Activated naive CD4-positive, alpha-beta T cell treated with Interleukin-2 at 50 U/mL for 16 hours (primary cell): ENCODE data around the gene NCKIPSD.

Source experiments
- DNase-seq: peaks from one replicate; pipeline ENCODE4 v3.0.0-alpha.2; 2020

NCKIPSD gene

GRCh38 chr3:48678056-48678455 is 7.7 kb downstream of the NCKIPSD start:
- no peak for DNase-seq

- no peak for DNase-seq
Measured at GRCh38 chr3:48674505-48674904, 11.2 kb downstream of the NCKIPSD start.

GRCh38 chr3:48672522-48672921 is 13.2 kb downstream of the NCKIPSD start:
- DNase-seq = no peak

DNA sequence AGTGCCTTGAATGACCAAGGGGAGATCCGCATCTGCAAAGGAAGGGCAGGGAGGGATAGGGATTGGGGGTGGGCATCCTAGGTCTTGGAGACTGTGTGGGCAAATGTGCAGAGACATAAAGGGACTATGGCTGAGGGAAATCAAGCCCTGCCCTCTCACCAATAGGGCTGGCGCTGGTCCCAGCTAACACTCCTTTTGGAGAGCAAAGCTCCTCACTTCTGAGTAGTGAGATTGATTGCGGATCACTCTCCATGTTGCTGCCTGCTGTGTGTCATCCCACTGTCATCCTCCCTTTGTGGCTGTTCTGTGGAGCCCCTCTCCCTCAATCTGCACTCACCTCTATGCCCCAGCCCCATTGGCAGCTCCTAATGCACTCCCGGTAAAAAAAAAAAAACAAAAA is 20.8 kb downstream of the NCKIPSD start:
- no peak for DNase-seq

- DNase-seq = no peak
Measured at GRCh38 chr3:48664313-48664644, 21.4 kb downstream of the NCKIPSD start.

DNA sequence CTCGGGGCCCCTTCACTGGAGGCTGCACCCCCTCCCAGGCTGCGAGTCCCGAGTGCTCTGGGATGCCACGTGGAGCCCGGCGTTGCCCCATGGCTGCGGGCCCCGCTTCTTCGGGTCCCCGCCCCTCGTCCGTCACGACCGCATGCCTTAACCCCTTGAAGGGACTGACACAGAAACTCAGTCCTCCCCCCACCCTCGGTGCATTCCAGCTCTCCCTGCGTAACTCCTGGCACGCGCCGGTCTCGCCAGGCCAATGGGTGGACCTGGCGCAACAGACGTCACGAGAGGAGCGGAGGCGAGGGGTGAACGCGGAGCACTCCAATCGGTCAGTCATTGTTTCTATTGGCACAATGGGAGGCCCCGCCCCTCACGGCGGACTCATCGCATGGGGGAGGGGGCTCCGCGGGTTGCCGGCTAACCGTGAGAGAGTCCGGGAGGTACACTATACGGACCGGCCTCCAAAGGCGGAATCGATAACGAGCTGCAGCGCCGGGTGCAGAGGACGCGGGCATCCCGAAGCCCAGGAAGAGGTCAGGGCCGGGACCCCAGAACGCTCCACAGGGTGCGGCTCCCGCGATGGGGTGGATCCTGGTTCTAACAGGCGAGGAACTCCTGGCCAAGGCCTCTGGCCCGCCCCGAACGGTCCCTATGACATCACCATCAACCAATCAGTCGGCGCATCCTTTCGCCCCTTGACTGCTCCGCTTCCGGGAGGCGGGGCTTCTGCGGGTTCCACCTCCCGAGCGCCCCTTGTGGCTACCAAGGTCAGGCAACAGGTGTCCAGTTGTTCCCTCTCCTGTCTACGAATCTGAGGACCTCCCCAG is 22.0 kb downstream of the NCKIPSD start:
- DNase-seq = peak; percentile 91

- peak; percentile 75 for DNase-seq
Measured at GRCh38 chr3:48662753-48663488, 22.8 kb downstream of the NCKIPSD start, which contains the start of gene CELSR3. TSS of gene CELSR3 (minus strand) at chr3:48662886. CDS start at chr3:48662634, 252 bp downstream.

DNA sequence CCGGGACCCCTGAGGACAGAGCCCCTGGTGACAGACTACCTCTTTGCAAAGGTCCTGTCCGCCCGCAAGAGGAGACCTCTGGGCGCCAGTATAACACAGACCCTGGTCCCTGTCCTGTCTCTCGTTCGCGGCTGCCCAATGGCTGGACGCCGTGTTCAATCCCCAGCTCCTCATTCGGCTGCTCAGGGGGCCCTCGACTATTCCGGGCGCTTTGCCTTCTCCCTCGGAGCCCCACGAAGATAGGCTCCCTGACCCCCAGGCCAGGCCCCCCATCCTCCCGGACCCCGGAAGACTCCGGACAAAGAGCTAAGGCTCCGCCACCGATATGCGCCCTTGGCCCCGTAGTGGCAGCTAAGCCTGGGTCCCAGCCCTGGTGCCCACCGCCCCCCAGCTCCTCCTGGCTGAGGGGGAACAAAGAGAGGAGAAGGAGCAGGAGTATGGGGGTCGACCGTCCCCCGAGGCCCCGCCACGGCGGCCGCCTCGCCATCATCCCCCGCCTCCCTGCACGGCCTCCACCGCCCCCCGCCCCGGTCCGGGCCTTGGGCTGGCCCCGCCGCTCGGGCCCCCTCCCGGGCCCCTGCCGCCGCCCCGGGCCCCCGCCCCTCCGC is 23.5 kb downstream of the NCKIPSD start:
- DNase-seq = no peak

DNA sequence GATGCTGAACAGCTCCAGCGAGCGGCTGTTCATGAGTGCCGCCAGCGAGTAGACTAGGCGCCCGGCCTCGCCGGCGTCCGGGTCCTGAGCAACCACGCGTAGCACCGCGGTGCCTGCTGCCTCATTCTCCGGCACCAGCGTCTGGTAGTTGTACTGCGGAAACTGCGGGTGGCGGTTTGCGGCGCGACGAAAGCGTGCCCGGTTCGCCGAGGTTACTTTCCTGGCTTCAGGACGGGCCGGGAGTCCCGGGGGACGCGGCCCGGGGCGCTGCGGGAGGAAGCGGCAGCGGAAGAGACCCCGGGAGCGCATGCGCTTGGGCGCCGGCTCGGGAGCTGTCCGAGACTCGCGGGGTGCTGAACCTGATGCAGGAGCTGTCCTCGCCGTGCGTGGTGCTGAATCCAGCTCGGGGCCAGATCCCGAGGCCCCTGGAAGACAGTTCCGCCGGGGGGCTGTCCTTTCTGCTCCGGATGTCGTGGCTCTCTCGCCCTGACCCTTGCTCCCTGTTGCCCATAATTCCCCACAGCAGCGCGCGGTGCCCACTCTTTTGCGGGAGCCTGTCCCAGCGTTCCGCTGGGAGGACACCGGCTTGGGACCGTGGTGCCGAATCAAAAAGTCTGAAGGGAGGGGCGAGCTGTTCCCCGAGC is 24.1 kb downstream of the NCKIPSD start:
- DNase-seq = peak; percentile 78

DNA sequence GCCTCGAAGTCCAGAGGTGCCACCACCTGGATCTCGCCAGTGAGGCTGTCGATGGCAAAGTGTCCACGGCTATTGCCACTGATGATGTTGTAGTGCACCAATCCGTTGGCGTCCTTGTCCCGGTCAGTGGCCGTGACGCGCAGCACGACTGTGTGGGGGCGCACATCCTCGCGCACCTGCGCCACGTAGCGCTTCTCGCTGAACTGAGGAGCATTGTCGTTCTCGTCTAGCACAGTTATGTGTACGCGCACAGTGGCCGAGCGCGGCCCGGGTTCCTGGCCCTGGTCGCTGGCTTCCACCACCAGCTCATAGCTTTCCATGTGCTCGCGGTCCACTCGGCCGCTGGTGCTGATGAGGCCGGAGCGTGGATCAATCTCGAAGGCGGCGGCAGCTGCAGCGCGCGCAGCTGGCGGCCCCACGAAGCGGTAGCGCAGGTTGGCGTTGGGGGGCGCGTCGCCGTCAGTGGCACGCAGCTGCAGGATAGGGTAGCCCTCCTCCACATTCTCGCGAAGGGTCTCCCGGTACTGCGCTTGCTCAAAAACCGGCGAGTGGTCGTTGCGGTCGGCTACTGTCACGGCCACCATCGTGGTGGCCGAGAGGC is 24.8 kb downstream of the NCKIPSD start:
- DNase-seq = no peak

- peak; percentile 23 for DNase-seq
Measured at GRCh38 chr3:48656841-48657281, 28.9 kb downstream of the NCKIPSD start.

DNA sequence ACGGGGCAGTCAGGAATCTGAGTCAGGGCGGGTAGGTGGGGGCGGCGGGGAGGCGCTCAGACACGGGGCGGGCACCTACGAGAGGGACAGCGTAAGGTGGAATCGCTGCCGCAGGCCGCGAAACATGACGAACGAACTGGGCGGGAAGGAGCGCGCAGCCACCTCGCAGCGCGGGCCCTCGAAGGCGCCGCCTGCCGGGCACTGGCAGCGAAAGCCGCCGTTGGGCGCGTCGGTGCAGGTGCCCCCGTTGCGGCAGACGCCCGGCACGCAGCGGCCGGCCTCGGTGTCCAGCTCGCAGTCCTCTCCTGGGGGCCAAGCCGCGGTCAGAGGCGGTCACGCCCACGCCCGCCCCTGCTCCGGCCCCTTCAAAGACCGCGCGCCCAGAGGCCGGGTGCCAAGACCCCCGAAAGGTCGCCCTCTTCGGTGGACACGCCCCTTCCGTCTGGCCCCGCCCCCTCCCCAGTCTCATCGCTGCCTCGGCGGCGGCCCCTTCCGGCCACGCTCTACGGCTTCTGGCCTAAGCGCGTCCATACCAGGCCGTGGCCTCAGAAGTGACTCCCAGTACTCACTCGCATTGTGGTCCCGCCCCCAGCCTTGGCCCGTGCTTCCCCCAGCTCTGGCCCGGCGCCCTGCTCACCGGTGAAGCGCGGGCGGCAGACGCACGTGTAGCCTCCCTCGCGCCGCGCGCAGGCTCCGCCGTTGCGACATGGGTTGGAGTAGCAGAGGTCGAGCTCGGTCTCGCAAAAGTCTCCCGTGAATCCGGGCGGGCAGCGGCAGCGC is 29.5 kb downstream of the NCKIPSD start:
- DNase-seq = peak; percentile 88

DNA sequence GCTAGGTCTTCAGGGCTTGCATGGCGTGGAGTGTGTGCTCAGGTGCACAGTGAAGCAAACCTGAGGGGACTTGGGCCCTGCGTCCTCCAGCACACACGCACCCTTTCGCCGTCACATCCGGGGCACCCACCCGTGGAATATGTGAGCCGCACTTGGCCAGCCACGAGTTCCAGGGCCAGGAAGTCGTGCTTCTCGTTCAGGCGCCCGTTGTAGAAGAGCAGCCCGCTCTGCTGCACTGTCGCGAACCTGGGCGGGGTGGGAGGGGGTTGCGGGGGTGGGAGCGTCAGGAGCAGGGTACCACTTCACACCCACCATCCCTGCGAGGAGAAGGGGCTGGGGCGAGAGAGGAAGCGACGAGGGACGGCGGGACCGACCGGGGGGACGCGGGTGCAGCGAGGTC is 30.1 kb downstream of the NCKIPSD start:
- peak; percentile 68 for DNase-seq

DNA sequence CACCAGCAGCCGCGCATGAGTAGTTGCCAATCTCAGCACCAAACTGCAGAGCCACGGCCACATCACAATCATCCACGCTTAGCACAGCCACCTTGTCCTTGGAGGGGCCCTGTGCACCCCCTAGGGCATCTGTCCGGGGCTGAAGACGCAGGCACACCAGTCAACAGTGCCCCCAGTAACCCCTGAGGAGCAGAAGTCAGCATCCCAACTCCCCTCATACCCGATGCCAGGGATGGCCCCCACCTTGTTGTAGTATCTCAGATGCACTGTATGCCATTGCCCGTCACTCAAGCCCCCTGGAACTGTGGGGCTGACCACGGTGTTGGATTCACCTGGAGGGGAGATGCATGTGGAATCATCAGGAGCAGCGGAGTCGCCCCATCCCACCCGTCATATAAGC is 30.7 kb downstream of the NCKIPSD start:
- DNase-seq = no peak

DNA sequence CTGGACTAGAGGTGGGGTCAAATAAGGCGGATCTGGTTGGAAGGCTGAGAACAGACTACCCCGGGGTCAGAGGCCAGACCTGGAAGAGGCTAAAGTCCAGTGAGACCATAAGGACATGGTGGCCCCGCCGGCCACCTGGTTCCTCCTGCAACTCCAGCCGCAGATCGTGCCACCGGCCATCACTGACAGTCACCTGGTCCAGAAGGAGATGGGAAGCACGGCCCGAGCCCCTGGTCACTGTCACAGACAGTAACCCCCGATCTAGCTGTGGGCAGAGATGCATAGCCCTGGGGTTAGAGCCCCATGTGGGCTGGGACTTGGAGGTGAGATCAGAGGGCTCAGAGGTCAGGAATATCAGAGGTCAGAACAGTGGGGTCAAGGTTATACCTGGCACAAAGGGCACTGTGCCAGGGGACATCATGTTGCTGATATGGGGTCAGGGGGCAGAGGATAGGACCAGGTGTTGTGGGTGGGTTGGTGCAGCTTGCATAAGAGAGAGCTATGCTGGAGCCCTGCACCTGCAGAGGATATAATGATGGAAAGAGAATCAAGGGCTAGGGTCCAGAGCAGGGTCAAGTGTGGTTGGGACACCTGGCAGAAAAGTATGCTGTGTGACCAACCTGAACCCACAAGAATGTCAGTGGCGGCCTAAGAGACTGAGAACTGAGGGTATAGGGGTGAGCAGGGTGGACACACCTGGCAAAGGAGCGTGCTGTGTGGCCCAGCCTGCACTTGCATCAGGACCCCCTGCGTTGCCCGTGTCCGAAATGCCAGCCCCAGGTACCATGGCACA is 32.6 kb downstream of the NCKIPSD start:
- DNase-seq = no peak

GRCh38 chr3:48651771-48652170 is 33.9 kb downstream of the NCKIPSD start:
- DNase-seq = no peak

DNA sequence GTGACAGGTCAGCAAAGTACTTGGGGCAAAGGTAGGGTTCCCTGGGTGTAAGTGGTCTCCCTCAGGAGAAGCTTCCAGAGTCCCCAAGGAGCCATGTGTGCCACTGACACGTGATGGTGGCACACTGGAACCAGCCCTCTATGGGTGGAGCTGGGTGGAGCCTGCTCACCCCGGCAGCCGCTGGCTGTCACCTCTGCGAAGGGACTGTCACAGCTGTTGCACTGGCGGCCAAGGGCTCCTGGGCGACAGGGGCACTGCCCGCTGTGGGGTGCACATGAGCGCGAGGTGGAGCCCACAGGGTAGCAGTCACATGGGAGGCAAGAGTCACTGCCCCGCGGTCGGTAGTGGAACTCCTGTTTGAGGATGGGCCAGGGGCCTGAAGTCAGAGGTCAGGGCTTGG is 35.0 kb downstream of the NCKIPSD start:
- no peak for DNase-seq

GRCh38 chr3:48648188-48648850 is 37.4 kb downstream of the NCKIPSD start:
- no peak for DNase-seq

GRCh38 chr3:48647714-48648113 is 38.0 kb downstream of the NCKIPSD start:
- no peak for DNase-seq

GRCh38 chr3:48644898-48645760 is 40.6 kb downstream of the NCKIPSD start:
- no peak for DNase-seq
